K562 (cell line): ENCODE measurements around the gene NT5C. TPM values are rescaled to one million over a fixed set of nuclear protein-coding genes. Genes with fewer than 3 reads are reported as not detected.
A peak's percentile ranks its signal among the peaks of the same experiment; 100 is the strongest.

Experiments
- ATAC-seq: fragments of 200-7000 bp; cut with Tn5 transposase; 3 replicates; pipeline ENCODE4 v1.9.1; 2020; ENCODE audit warnings: moderate library complexity
- BruUV-seq: library from RNA; stranded (reverse); fragments of 400-500 nt; replicated peaks from 2 replicates; lab custom pipeline; 2021; lab: Mats Ljungman, UMichigan
- CTCF ChIA-PET: fragments of 300-600 bp; formaldehyde crosslinking; extraction: SDS; loops from one replicate; lab custom pipeline; 2021; ENCODE audit warnings: low intra/inter-chr PET ratio; lab: Yijun Ruan, JAX
- POLR2A ChIA-PET: fragments of 300-600, 350-650 bp; sonication (Branson Sonifier 250); formaldehyde crosslinking; extraction: SDS; loops from one replicate; lab custom pipeline; 2021; ENCODE audit warnings: antibody characterized with exemption, inconsistent platforms; lab: Yijun Ruan, JAX
- DNase-seq, 4 experiments: peaks; one replicate each; pipeline versions ENCODE4 v3.0.0 to v3.0.0-alpha.2; 2011 to 2018; ENCODE audit warnings: low spot score in 3 of 4, mixed read lengths in 3 of 4; ENCODE audit errors: extremely low read depth in 1 of 4
- FAIRE-seq: peaks from 2 replicates; lab custom pipeline; 2011; peaks lifted over from hg19 to GRCh38; lab: Jason Lieb, UNC
- H2AFZ ChIP-seq: 2 replicates; pipeline ENCODE4 v1.6.0; 2011; ENCODE audit warnings: low read depth, low read length, control low read depth, inconsistent platforms
- H3K27ac ChIP-seq: fragments of 200-600 bp; 3 replicates; pipeline ENCODE4 v1.8.0; 2011; ENCODE audit warnings: low read depth, mild to moderate bottlenecking, control low read depth, inconsistent platforms, low read length, moderate library complexity, mixed read lengths; ENCODE audit errors: extremely low read depth
- H3K27me3 ChIP-seq, 2 experiments: fragments of 300-600 bp in 1 of 2; 2 replicates in 1 of 2; 3 replicates in 1 of 2; pipeline versions ENCODE4 v1.6.0 to v1.8.0; 2011; ENCODE audit warnings: inconsistent platforms in 2 of 2, low read length in 2 of 2, mild to moderate bottlenecking in 1 of 2, mixed read lengths in 1 of 2, moderate library complexity in 1 of 2; ENCODE audit not compliant: control insufficient read depth in 2 of 2, insufficient read depth in 2 of 2
- H3K36me3 ChIP-seq: fragments of 300-600 bp; 3 replicates; pipeline ENCODE4 v1.8.0; 2011; ENCODE audit warnings: mild to moderate bottlenecking, low read length, inconsistent platforms; ENCODE audit not compliant: control insufficient read depth, insufficient read depth
- H3K4me1 ChIP-seq, 2 experiments: fragments of 200-600 bp in 1 of 2; replicated peaks in 1 of 2; 2 replicates in 1 of 2; 3 replicates in 1 of 2; pipeline versions ENCODE4 v1.5.1 to v1.8.0; 2011; ENCODE audit warnings: inconsistent platforms in 2 of 2, low read length in 2 of 2, mild to moderate bottlenecking in 1 of 2, mixed read lengths in 1 of 2, moderate library complexity in 1 of 2; ENCODE audit not compliant: control insufficient read depth in 2 of 2, insufficient read depth in 2 of 2
- H3K4me2 ChIP-seq: 2 replicates; pipeline ENCODE4 v1.6.1; 2011; ENCODE audit warnings: low read length, control low read depth, inconsistent platforms, mixed read lengths; ENCODE audit not compliant: insufficient read depth
- H3K4me3 ChIP-seq: fragments of 200-600 bp; sonication (generic), shearing (Covaris generic); 2 replicates; pipeline ENCODE4 v1.5.1; 2016; ENCODE audit warnings: control low read depth, inconsistent platforms
- H3K79me2 ChIP-seq: fragments of 200-600 bp; 3 replicates; pipeline ENCODE4 v1.8.0; 2011; ENCODE audit warnings: low read length, inconsistent platforms; ENCODE audit not compliant: control insufficient read depth, insufficient read depth
- H3K9ac ChIP-seq, 2 experiments: 2 replicates each; pipeline versions ENCODE4 v1.6.0 to v1.6.1; 2011; ENCODE audit warnings: low read depth in 2 of 2, low read length in 2 of 2, control low read depth in 1 of 2, inconsistent platforms in 1 of 2, mild to moderate bottlenecking in 1 of 2, mixed read lengths in 1 of 2; ENCODE audit not compliant: insufficient read depth in 1 of 2
- H3K9me1 ChIP-seq: one replicate; pipeline ENCODE4 v1.6.0; 2011; ENCODE audit warnings: inconsistent platforms, mild to moderate bottlenecking, low read length, moderate library complexity; ENCODE audit not compliant: control insufficient read depth, insufficient read depth
- H3K9me3 ChIP-seq: replicated peaks from 2 replicates; pipeline ENCODE4 v1.5.1; 2011; ENCODE audit warnings: low read depth, low read length, inconsistent platforms; ENCODE audit not compliant: control insufficient read depth, insufficient read depth
- H4K20me1 ChIP-seq: replicated peaks from 2 replicates; pipeline ENCODE4 v1.6.1; 2011; ENCODE audit warnings: low read length, inconsistent platforms, mixed read lengths; ENCODE audit not compliant: control insufficient read depth, insufficient read depth
- ARID3A ChIP-seq: IDR thresholded peaks from 2 replicates; pipeline ENCODE4 v1.6.1; 2012; ENCODE audit warnings: low read depth, low read length, improper control_type of control experiment, borderline replicate concordance
- CBX8 ChIP-seq: fragments of 200-600 bp; sonication (generic); IDR thresholded peaks from 2 replicates; pipeline ENCODE4 v1.6.1; 2012; ENCODE audit warnings: borderline replicate concordance, mixed run types, low read depth, mild to moderate bottlenecking, moderate library complexity, mixed read lengths, low read length, control low read depth, inconsistent platforms; ENCODE audit not compliant: poor library complexity, severe bottlenecking; ENCODE audit errors: extremely low read depth
- CHD1 ChIP-seq: fragments of 200-600 bp; sonication (generic); IDR thresholded peaks from one replicate; pipeline ENCODE4 v1.6.1; 2012; ENCODE audit warnings: mild to moderate bottlenecking, moderate library complexity, low read length, inconsistent platforms
- CREB5 ChIP-seq: fragments of 250-450 bp; sonication (Bioruptor Pico); IDR thresholded peaks from 2 replicates; pipeline ENCODE4 v1.5.0; 2020; ENCODE audit warnings: mild to moderate bottlenecking
- E2F5 ChIP-seq: sonication (generic); formaldehyde crosslinking; IDR thresholded peaks from 2 replicates; pipeline ENCODE4 v1.8.0; 2022; ENCODE audit warnings: mild to moderate bottlenecking, missing genetic modification reagents
- GATAD2B ChIP-seq: fragments of 450-650 bp; IDR thresholded peaks from 2 replicates; pipeline ENCODE4 v1.6.1; 2017; ENCODE audit warnings: mild to moderate bottlenecking, borderline replicate concordance
- GTF2A2 ChIP-seq: IDR thresholded peaks from 2 replicates; pipeline ENCODE4 v1.6.1; 2016; ENCODE audit warnings: mild to moderate bottlenecking, missing genetic modification characterization, missing compliant biosample characterization
- IRF2 ChIP-seq: sonication (generic); formaldehyde crosslinking; IDR thresholded peaks from 2 replicates; pipeline ENCODE4 v1.8.1; 2022; ENCODE audit warnings: mild to moderate bottlenecking, missing genetic modification reagents
- MAFF ChIP-seq: IDR thresholded peaks from 2 replicates; pipeline ENCODE4 v1.6.1; 2012; ENCODE audit warnings: low read length, improper control_type of control experiment
- MBD2 ChIP-seq: sonication (generic); IDR thresholded peaks from 2 replicates; pipeline ENCODE4 v1.6.1; 2016; ENCODE audit warnings: low read depth, borderline replicate concordance
- MCM7 ChIP-seq, 2 experiments: fragments of 450-650 bp; IDR thresholded peaks; 2 replicates each; pipeline ENCODE4 v1.6.1; 2016 to 2018
- MEF2A ChIP-seq: IDR thresholded peaks from 2 replicates; pipeline ENCODE4 v1.6.1; 2011; ENCODE audit warnings: low read depth, mild to moderate bottlenecking, low read length, moderate library complexity; ENCODE audit not compliant: control insufficient read depth
- MTA3 ChIP-seq: fragments of 450-650 bp; formaldehyde crosslinking; IDR thresholded peaks from 2 replicates; pipeline ENCODE4 v1.6.1; 2017; ENCODE audit warnings: mild to moderate bottlenecking, borderline replicate concordance
- SAFB ChIP-seq: fragments of 200-400 bp; formaldehyde crosslinking; IDR thresholded peaks from 2 replicates; pipeline ENCODE4 v1.6.1; 2017; ENCODE audit warnings: low read depth, low read length, borderline replicate concordance
- TCF7L2 ChIP-seq: fragments of 150-350 bp; IDR thresholded peaks from 2 replicates; pipeline ENCODE4 v1.6.1; 2016; ENCODE audit warnings: low read depth, mild to moderate bottlenecking, low read length, moderate library complexity
- TCFL5 ChIP-seq: fragments of 250-450 bp; sonication (Bioruptor Pico); conservative IDR thresholded peaks from 2 replicates; pipeline ENCODE4 v1.6.1; 2021; ENCODE audit warnings: mild to moderate bottlenecking, moderate library complexity, matching md5 sums
- ZFP1 ChIP-seq: fragments of 450-650 bp; formaldehyde crosslinking; IDR thresholded peaks from 2 replicates; pipeline ENCODE4 v1.4.0; 2020; ENCODE audit warnings: mild to moderate bottlenecking, mixed read lengths
- WGBS: fragments of 100-300 bp; shearing (Covaris generic); methylation state at CpG from one replicate; pipeline ENCODE4 v1.1.6; 2016; ENCODE audit warnings: low coverage, mixed read lengths; ENCODE audit not compliant: insufficient coverage; ENCODE audit errors: missing lambda C conversion rate; 5-methylcytosine and 5-hydroxymethylcytosine counted together
- in situ Hi-C: fragments of 300-500 bp; cut with MboI; formaldehyde crosslinking; loops from 4 replicates; pipeline ENCODE4 v1.15.0; 2018; ENCODE audit warnings: inconsistent platforms, mixed read lengths
- intact Hi-C: fragments of 100-400 bp; cut with micrococcal nuclease; formaldehyde crosslinking; loops from 2 replicates; pipeline ENCODE4 v1.14.2; 2022
- polyA plus RNA-seq, 8 experiments: library from polyadenylated mRNA; depleted of rRNA in 4 of 8; stranded (reverse) in 5 of 8; unstranded in 3 of 8; fragments of >200 nt; fragmentation: Nextera tagmentation in 2 of 8; fragmentation: Illumina TruSeq in 1 of 8; extraction: Ambion mirVana in 2 of 8; extraction: Trizol in 1 of 8; gene quantifications; 2 replicates each; pipeline versions ENCODE4 v1.2.1 to v1.2.3, GENCODE V29; 2011 to 2014; ENCODE audit warnings: inconsistent platforms in 1 of 8, missing spikeins in 1 of 8
- total RNA-seq, 7 experiments: library from RNA; depleted of rRNA in 6 of 7; stranded (reverse); fragments of >200 nt in 6 of 7; fragmentation: Illumina TruSeq in 2 of 7; extraction: Trizol in 2 of 7; gene quantifications; 2 replicates each; pipeline versions ENCODE4 v1.2.1 to v1.2.3, GENCODE V29; 2011 to 2021; ENCODE audit warnings: low replicate concordance in 1 of 7

NT5C gene
- total and polyA plus RNA-seq, 9 of the 15 experiments (the other 6 are each of a cell fraction or from before 2014, with no cell fraction given), result 2.9 to 205 (median 45.0) TPM

GRCh38 chr17:75103601-75104554 lies 27.7 kb downstream of the NT5C start:
- H3K27ac ChIP-seq, result no peak overlapping the region
- CTCF ChIA-PET, result interaction anchor here (0.7 kb wide), 1 partner anchor 13 kb away, joined by 3 read pairs; no protein-coding TSS in a partner anchor
- TF ChIP-seq MCM7 (IDR thresholded peaks at IDR 0.05) (no peak), ZFP1 (CRISPR knock-in tag) (no peak), MAFF (no peak), TCF7L2 (no peak), GTF2A2 (no peak), ARID3A (no peak), CBX8 (no peak), MBD2 (no peak), SAFB (no peak), MTA3 (no peak), CREB5 (CRISPR knock-in tag) (no peak), TCFL5 (CRISPR knock-in tag) (no peak), MEF2A (no peak), CHD1 (no peak), IRF2 (CRISPR knock-in tag) (no peak), E2F5 (CRISPR knock-in tag) (no peak), GATAD2B (no peak)

More at GRCh38 chr17:75103601-75104554, 27.7 kb downstream of the NT5C start:
- Histone ChIP-seq H3K4me3 (no peak overlapping the region), H3K79me2 (no peaks in the 10 kb centered on the region), H3K4me1 (peaks cover 5 to 21% of the 10 kb centered on the region in 2 experiments; a peak in 4 of 5 replicates), H3K9ac (peak overlapping the region in 1 of 2 experiments; percentile 30; a peak in 1 of 4 replicates), H3K4me2 (no peak overlapping the region), H3K36me3 (no peaks in the 10 kb centered on the region), H3K9me1 (no peaks in the 10 kb centered on the region), H3K27me3 (no peaks in the 10 kb centered on the region), H2AFZ (no peak overlapping the region), H4K20me1 (no peaks in the 10 kb centered on the region), H3K9me3 (no peaks in the 10 kb centered on the region)
- in situ Hi-C loops, result no loop called here
- POLR2A ChIA-PET, result interaction anchor here (0.7 to 1.0 kb wide), 6 partner anchors 9 to 64 kb away, joined by 3 to 4 read pairs (median 3); no protein-coding TSS in a partner anchor
- no peak; the same call in 2 of the 3 replicates for ATAC-seq
- no TSS peak for BruUV-seq
- intact Hi-C loops, result no loop called here
- DNase-seq, result no peak
- WGBS, result 59% methylated on average over 14 of the region's 14 CpGs
- no peak for FAIRE-seq
